GM19193 (cell line): ENCODE measurements around the gene TUFT1.

ENCODE experiments used
- POLR2A ChIP-seq: IDR thresholded peaks from 4 replicates; pipeline ENCODE4 v1.6.1; 2011; ENCODE audit not compliant: insufficient read depth, insufficient read length; ENCODE audit errors: extremely low read depth

The TUFT1 gene

GRCh38 chr1:151510020-151510405, 30.1 kb upstream of the TUFT1 start:
- TF ChIP-seq POLR2A, result no peak

- no peak for TF ChIP-seq POLR2A
These were observed 29.5 kb upstream of the TUFT1 start for GRCh38 chr1:151510614-151510956.

GRCh38 chr1:151510957-151511635, 29.0 kb upstream of the TUFT1 start, which contains the start of gene CGN:
Gene CGN (plus strand): TSS chr1:151511387. CDS start chr1:151518520, 7,133 bp downstream.
- TF ChIP-seq POLR2A, result peak; percentile 15

GRCh38 chr1:151511636-151512215, 28.4 kb upstream of the TUFT1 start:
- no peak for TF ChIP-seq POLR2A

GRCh38 chr1:151512326-151512725, 27.8 kb upstream of the TUFT1 start:
- TF ChIP-seq POLR2A, result no peak

GRCh38 chr1:151512801-151513625, 27.1 kb upstream of the TUFT1 start:
- no peak for TF ChIP-seq POLR2A

- TF ChIP-seq POLR2A, result no peak
These were observed 26.4 kb upstream of the TUFT1 start for GRCh38 chr1:151513626-151514121.

GRCh38 chr1:151514366-151514765, 25.7 kb upstream of the TUFT1 start:
- no peak for TF ChIP-seq POLR2A

- no peak for TF ChIP-seq POLR2A
These were observed 24.8 kb upstream of the TUFT1 start for GRCh38 chr1:151515265-151515664.

- no peak for TF ChIP-seq POLR2A
These were observed 24.0 kb upstream of the TUFT1 start for GRCh38 chr1:151516031-151516511.

GRCh38 chr1:151518431-151518830, 21.7 kb upstream of the TUFT1 start:
- TF ChIP-seq POLR2A, result no peak

- TF ChIP-seq POLR2A, result no peak
These were observed 21.2 kb upstream of the TUFT1 start for GRCh38 chr1:151518936-151519335.

- TF ChIP-seq POLR2A, result no peak
These were observed 20.4 kb upstream of the TUFT1 start for GRCh38 chr1:151519667-151520066.

GRCh38 chr1:151520359-151520758, 19.8 kb upstream of the TUFT1 start:
- TF ChIP-seq POLR2A, result no peak

- no peak for TF ChIP-seq POLR2A
These were observed 16.8 kb upstream of the TUFT1 start for GRCh38 chr1:151523326-151523725.

- TF ChIP-seq POLR2A, result no peak
These were observed 15.4 kb upstream of the TUFT1 start for GRCh38 chr1:151524736-151525135.

GRCh38 chr1:151526735-151527525, 13.2 kb upstream of the TUFT1 start:
- no peak for TF ChIP-seq POLR2A
